ENCODE measurements around the gene KDM8.

The KDM8 gene

DNA sequence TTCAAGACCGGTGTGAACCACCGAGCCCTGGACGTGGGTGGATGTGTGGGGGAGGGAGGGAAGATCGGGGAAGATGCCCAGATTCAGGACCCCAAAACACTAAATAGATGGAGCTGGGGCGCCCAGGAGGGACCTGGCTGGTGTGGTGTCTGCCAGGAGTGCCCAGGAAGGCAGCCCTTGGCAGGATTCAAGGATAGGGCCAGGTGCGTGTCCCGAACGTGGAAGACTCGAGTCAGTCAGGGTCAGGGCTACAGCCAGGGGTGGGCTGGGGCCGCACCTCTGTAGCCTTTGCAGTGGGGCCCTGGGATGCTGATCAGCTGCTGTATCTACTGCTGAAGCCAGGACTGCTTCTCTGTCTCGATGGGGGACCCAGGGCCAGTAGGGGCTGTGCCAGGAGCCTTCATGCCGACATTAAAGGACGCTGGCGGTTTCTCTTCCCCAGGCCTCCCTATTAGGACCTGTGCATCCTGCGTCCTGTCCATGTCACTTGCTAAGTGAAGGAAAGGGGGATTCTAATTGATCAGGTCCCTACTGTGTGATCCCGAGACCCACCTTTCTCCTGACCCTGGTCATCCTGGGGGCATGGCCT lies 13.1 kb downstream of the KDM8 start:
- no peak for DNase-seq (ENCODE audit: low read depth)

DNA sequence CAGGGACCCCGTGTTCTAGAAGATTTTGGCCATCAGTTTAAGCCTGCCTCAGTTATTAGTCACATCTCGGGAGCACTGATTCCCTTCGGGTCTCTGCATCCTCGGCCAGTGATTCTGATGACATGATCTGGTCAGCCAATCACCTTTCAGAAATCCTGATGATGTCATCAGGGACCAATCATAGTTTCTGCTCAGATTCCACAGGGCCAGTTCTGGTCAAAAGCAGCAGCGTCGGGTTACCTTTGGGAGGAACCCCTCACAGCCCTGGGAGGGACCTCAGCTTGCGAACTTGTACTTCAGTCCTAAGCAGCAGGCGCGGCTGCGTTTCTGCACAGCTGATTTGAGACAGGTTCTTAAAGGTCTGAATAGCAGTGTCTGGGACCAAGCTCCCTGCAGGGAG lies 13.9 kb downstream of the KDM8 start:
- DNase-seq (ENCODE audit: low read depth) = peak; percentile 60

DNA sequence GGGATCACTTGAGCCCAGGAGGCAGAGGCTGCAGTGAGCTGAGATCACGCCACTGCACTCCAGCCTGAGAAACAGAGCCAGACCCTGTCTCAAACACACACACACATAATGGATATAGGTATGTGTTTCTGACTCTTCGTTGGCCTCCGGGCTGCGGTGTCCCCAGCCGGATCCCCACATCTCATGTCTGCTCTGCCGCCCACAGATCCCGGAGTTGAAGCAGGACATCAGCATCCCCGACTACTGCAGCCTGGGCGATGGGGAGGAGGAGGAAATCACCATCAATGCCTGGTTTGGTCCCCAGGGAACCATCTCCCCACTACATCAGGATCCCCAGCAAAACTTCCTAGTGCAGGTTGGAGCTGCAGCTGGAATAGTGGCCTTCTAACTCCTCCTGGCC lies 15.4 kb downstream of the KDM8 start:
- DNase-seq (ENCODE audit: low read depth) = no peak

DNA sequence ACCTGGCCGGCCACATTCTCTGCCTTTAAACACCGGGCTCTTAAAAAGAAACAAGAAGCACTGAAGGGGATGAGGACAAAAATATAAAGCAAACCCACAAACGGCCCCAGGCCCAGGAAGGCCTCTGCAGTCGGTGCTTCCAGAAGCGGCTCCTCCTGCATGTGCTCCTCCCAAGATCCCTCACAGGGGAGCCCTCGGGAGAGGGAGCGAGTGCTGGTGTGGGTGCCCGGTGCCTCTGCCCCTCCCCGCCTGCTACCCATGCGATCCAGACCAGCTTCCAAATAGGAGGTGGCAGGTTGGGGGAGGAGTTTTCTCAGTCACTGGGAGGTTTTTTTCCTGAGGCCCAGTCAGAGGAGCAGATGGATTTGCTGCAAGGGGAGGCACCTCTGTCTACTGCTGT lies 15.8 kb downstream of the KDM8 start:
- DNase-seq (ENCODE audit: low read depth) = no peak

DNA sequence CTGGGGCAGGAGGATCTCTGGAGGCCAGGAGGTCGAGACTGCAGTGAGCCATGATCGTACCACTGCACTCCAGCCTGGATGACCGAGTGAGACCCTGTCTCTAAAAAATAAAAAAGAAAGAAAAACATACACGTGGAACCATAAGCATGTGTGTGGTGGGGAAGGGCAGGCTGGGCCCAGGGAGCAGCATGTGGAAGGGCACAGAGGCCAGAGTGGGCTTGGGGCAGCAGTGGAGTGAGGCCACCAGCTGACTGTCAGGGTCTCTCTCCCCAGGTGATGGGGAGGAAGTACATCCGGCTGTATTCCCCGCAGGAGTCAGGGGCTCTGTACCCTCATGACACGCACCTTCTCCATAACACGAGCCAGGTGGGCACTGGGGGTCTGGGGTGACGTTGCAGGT lies 16.8 kb downstream of the KDM8 start:
- DNase-seq (ENCODE audit: low read depth) = no peak

DNA sequence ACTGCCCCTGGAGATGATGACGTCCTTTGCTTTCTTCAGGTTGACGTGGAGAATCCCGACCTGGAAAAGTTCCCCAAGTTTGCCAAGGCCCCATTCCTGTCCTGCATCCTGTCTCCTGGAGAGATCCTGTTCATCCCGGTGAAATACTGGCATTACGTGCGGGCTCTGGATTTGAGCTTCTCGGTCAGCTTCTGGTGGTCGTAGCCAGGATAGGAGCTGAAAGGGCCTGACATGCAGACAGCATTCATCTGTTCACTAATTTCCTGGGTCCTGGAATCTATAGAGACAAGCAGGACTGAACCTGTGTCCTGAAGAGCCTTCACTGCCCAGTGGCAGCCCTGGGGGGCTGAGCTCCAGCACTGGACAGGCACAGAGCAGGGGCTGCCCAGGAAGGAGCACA lies 17.2 kb downstream of the KDM8 start:
- no peak for DNase-seq (ENCODE audit: low read depth)

DNA sequence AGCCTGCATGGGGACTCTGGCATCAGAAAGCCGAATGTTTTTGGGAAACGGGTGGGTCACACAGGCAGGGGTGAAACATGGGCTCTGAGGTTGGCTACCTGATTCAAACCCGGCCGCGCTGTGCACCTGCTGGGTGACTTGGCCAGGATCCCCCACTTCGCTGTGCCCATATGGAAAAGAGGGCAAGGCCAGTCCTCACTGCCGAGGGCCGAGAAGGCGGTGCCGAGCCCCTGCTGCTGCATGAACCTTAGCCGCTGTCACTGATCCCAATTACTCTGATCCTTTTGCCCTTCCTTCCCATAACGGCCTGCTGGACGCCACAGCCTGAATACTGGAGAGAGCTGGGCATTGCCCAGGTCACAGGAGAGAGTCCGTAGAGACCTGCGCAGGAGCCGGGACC lies 17.7 kb downstream of the KDM8 start:
- DNase-seq (ENCODE audit: low read depth) = no peak

DNA sequence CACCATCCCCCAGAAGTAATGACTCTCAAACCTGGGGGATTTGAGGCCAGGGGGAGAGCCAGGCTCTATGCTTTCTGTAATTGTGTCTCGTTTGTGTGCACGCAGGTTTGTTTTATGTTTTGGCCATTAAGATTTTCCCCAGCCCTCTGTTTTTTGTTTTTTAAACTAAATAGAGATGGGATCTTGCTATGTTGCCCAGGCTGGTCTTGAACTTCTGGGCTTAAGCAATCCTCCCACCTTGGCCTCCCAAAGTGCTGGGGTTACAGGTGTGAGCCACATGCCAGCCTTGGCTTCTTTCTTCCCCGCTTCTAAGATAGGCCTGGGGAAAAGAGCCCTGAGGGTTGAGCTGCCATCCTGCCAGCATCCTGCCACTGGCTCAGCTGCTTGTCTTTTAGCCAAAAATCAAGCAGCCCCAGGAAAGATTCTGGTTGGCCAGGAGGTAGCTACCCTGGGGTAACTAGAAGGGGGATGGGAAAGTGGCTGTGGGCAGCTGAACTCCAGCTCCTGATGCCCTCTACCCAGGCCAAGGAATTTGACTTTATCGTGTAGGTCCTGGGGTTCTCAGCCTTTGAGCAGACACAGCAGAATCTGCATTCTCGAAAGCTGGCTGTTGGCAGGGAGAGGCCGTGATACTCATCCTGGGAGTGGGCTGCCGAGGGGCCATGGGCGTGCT lies 18.4 kb downstream of the KDM8 start:
- peak; percentile 16 for DNase-seq (ENCODE audit: low read depth)

DNA sequence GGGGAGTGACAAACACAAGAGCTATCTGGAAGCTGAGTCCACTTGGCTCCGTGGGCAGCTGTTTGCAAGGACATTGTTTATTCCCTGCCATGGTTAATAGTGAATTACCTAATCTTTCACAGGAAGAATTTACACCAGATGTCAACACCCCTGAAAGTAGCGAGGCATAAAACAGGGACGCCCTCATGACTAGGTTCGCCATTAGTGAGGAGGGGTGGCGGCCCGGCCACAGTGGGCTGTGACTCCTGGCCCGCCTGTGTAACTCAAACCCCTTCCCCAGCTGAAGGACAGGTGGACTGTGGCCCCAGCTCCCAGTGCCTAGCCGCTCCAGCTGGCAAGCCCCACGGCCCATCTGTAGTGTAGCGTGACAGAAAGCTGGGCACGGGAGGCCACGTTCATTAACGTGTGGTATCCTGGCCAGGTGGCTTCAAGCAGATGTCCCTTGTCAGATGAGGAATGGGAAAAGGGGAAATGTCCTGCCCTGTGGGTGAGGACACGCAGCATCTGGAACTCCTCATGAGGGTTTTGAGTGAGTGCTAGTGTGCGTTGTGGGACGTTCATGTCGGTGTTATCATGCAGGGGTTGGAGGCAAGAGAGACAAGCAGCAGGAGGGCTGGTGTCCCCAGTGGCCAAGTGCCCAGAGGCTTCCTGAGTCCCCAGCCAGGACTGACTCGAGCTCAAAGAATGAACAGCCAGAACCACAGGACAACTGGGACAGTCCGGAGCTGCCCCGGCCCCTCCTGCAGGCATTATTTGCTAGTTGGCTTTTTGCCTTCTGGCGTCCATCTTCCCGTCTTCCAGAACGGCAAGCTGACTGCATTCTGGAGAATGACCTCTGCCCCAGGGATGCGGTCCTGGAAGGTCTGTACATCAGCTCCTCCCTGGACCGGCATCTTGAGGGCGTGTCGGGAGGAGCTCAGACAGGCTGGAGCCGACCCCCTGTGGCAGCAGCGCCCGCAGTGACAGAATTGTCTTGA lies 19.2 kb downstream of the KDM8 start:
- peak; percentile 74 for DNase-seq (ENCODE audit: low read depth)

DNA sequence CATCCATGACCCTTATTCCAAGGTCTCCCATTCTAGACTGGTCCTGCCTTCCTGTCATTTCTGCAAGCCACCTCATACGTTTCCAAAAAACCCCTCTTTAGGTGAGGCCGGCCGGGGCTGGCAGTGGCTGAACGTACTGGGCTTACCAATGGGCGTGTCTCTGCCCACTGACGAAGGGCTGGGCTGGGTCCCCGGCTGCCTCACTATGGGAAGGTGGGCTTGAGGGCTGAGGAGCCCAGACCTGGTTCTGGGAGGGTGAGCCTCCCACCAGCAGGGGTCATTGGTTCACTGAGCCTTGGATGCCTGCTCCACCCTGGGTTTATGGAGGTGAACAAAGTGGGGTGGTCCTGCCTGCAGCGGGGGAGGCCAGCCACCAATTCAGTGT lies 19.9 kb downstream of the KDM8 start:
- no peak for DNase-seq (ENCODE audit: low read depth)

DNA sequence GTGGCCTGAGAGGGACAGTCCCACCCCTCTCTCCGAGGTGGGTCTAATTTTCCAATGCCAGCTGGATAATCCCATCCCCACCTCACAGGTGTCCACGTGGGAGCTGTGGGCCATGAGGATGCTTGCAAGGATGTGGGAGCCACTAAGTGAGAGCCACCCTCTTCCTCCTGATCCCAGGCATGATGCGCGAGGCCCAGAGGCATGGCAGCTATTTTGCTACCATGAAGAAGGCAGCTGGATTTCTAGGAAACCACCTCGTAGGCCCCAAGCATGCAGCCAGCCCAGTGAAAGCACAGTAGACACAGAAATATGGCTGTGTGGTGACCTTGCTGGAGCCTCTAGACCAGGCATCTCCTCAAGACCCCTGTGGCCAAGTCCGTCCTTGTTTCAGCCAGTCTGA lies 20.4 kb downstream of the KDM8 start:
- no peak for DNase-seq (ENCODE audit: low read depth)

DNA sequence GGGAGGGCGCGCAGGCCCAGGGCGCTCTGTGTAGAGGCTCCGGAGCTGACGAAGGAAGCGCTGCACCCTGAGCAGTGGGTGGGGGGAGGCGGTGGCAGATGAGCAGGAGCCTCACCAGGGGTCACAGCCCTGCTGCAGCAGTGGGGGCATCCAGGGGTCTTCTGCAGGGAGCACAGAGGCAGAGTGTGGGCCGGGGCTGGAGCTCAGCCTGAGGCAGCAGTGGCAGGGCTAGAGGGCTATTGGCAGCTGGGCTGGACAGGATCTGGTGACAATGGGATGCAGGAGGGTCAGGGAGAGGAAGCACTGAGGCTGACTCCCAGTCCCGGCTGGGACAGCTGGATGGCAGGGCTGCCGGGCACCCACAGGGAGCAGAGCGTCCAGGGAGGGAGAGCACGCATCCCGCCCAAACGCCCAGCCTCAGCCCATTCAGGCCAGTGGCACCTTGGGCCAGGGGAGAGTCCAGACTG lies 21.0 kb downstream of the KDM8 start:
- no peak for DNase-seq (ENCODE audit: low read depth)

DNA sequence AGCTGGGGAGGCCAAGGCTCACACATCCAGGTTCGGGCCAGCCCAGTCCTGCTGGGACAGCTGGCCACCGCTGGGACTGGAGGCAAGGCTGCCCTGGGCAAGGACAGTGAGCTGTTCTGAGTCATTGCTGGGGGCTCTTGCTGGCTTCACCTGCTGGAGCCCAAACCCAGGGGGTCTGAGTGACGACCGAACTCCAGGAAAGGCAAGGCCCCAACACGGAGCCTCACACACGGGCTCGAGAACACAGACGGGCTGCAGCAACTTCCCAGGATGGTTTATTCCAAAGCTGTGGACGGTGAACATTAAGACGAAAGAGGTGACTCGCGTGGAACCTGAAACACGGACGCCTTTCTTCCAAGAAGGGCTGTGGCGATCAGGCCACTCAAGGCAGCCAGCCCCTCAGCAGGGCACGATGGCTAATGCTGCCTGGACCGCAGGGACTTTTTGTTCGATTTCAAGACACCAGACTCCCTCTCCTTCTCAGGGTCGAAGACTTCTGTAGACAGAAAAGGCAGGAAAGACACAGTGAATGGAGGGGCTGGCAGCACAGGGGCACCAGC lies 21.5 kb downstream of the KDM8 start:
- DNase-seq (ENCODE audit: low read depth) = no peak

DNA sequence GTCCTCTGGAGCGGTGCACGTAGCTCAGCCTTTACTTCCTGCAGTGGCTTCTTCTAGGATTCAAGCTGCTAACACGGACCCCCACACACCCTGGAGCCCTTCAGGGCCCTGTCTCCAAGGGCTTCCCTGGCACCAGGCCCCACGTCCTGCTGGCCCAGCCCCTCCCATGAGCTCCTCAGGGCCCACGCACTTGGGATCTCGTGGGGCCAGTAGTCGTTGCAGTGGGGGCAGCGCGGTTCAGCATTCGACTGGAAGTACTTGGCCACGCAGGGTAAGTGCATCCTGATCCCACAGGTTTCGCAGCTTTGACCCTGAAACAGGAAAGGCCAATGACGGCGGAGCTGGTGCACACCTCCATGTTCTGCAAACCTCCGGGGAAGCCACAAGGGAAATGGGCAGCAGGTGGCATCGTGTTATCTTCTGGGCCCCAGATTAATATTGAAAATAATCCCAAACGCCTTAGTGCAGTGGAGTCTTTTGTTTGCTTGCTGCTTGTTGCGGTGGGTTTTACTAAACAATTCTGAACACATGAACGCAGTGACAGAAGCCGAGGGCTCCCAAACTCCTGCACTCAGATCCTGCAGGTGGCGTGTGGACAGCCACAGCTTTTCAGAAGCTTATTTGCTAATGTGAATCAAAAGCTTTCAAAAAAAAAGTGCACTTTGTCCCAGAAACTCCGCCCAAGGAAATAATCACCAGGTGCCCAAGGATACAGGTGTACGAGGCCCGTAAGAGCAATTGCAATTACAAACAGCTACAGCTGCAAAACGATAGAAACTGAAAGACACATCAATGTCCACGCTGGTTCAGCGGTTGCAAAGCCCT lies 22.4 kb downstream of the KDM8 start:
- no peak for DNase-seq (ENCODE audit: low read depth)

DNA sequence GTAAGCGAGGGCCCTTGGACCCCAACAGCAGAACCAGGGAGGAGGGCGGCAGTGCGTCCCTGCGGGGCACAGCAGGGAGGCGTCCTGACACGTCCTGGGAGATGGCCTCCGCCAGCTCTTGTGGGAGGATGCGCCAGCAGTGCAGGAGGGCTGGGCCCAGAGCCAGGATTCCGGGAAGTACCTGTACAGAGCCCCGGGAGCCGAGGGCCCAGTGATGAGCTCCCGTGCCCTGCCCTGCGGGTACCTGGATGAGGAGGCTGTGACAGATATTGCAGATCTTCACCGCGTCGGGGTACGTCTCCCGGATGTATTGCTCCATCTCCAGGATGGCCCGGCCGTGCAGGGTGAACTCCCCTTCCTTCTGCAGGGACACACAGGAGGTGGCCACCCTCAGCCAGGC lies 23.1 kb downstream of the KDM8 start:
- DNase-seq (ENCODE audit: low read depth) = no peak

DNA sequence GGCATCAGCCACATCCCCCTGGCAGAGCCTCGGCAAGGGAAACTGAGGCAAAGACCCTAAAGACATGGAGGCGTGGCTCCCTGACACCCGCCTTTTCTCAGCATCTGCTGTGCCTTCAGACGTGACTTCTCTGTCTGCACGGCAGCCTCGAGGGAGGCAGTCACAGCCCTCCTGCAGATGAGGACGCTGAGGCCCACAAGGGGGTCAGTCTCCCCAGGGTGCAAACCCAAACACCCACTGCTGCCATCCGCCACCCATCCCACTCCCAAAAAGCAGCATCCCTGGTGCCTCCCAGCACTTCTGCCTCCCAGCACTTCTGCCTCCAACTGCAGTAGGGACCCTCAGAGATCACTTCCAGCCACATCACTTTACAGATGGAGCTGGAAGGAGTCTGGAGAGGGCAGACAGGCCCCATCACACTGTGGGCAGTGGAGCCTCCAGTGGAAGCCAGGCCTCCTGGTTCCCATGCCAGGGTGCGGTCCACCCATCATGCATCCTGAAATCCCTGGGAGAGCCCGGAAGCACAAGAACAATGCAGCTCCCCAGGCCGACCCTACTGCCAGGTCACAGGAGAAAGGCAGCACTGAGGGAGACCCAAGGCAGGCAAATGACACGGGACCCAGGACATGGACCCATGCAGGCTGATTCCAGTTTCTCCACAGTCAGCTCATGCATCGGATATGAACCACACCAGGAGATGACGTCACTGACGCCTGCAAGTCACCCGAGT lies 23.8 kb downstream of the KDM8 start:
- DNase-seq (ENCODE audit: low read depth) = no peak

DNA sequence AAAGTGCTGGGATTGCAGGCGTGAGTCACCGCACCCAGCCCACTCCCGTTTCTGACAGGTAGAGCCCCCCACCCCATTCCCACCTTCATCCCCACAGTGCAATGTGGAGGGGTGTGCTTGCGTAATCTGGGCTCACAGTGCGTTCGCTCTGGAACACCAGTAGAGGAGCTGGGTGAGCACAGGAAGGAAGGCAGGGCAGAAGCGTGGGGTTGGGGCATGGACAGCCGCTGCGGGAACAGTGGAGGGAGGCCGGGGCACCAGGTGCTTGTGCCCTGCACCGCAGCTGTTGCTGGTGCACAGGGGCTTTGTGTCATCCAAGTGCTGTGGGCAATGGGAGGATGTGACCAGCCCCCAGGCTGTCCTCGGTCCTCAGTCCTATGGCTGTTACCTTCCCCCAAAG lies 24.7 kb downstream of the KDM8 start:
- DNase-seq (ENCODE audit: low read depth) = no peak

DNA sequence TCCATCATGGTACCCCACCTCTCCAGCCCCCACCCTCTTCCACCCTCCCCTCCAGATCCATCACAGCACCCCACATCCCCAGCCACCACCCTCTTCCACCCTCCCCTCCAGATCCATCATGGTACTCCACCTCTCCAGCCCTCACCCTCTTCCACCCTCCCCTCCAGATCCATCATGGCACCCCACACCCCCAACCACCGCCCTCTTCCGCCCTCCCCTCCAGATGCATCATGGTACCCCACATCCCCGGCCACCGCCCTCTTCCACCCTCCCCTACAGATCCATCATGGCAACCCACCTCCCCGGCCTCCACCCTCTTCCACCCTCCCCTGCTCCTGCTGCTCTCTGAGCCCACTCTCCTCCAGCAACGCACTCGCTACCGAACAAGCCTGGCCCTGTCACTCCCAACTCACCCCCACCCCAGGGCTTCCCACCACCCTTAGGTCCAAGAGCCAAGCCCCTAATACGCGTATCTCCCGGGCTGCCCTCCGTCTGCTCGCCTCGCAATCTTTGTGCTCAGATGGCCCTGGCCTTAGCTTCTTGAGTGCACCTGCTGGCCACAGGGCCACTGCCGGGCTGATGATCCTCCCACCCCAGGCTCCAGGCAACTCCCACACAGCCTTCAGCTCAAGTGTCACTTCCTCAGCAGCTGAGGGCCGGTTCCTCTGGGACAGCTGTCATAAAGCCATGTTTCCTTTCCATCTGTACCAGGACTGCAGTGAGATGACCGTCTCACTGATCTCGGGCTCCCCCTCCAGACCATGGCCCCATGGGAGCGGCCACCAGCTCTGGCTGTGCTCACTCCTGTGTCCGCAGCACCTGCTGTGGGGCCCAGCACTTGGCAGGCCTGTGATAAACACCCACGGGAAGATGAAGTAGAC lies 25.5 kb downstream of the KDM8 start:
- DNase-seq (ENCODE audit: low read depth) = no peak

DNA sequence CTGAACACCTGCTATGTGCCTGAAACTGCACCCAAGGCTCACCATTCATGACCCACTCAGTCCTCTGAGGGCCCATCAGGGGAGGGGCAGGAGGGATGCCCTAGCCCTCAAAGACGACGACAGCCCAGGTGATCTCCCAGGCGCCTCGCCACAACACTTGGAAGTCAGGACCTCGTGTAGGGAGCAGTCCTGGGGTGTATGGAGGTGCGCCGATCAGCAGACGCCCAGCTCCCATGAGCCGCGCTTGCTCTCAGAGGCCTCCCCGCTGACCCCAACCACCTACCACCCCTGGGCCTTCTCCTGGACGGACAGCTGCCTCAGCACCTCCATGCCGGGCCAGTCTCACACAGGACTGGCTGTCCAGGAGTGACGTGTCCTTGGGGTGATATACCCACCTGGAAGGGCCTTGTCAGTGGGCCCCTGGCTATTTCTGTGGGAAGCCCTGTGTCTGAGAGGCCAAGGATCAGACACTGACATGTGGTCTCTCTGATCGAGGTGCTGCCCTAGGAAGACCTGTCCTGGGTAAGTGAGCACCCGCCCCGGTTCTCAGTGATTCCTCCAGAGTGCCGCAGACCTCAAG lies 26.7 kb downstream of the KDM8 start:
- no peak for DNase-seq (ENCODE audit: low read depth)

DNA sequence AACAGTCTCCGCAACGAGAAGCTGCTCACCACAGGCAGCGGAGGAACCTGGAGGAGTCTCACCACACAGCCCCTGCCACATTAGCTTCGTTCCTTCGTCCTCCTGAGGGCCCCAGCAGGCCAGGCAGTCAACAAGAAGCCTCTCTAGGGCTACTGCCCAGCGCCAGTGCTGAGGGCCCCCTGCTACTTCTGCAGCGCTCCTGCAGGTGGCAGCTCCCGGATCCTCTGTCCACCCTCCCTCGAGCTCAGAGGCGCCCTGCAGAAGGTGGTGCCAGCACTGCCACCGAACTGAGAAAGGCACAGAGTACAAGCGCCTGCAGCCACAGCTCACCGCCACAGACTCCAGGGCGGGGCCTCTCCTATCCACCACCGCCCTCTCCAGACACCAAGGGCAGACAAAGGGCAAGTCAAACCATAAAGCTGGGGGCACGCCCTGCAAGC lies 27.3 kb downstream of the KDM8 start:
- no peak for DNase-seq (ENCODE audit: low read depth)
